ENCODE results near the gene SKIDA1.
"Not testable (repeated sequence)": the region's sequence is repeated elsewhere in the genome, so short reads cannot be mapped to it uniquely, and the experiment has no call there.

Gene SKIDA1

DNA sequence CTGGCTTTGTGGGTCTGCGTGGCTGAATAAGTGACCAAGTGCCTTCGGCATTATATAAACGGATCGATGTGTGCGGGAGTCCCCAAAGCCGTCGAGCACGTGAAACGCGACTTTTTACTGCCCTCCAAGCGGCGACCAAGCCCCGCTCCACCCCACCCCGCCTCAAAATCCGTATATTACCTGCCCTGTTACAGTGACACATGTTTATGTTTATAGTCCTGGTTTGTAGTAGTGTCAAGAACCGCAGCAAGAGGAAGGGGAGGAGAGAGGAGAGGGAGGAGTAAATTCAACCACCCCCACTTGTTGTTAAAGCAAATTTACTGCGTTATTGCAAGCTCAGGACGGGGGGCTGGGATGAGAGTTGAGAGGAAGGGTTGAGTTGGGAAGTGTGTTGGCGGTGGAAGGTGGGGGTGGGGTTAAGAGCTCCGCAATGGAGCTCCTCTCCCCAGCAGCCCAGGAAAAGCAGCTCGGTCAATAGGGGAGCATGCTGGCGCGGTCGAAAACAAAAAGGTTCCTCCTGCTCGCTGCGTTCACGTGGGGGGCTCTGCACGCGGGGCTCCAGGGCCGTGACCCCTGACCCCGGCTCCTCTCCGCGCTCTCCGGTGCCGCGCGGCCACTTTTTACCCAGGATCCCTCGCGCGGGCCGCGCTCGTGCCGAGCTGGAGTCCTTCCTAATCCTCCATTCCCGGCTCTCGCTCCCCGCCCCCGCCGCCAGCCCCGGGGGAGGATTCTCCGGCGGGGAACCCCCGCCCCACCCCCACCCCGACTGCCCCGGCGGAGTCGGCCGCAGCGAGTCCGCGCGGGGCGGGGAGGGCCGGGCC is at the start of gene SKIDA1:
Gene SKIDA1, minus strand, starts transcription at position 316 of the 821 bp plus-strand sequence. CDS start 7,860 bp downstream, outside the sequence.
- DNase-seq (ENCODE audit: low spot score) = peak; percentile 81

DNA sequence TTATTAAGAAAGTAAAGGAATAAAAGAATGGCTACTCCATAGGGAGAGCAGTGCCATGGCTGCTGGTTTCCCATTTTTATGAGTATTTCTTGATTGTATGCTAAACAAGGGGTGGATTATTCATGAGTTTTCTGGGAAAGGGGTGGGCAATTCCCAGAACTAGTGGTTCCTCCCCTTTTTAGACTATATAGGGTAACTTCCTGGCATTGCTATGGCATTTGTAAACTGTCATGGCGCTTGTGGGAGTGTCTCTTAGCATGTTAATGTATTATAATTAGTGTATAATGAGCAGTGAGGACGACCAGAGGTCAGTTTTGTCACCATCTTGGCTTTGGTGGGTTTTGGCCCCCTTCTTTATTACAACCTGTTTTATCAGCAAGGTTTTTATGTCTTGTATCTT is 49.0 kb upstream of the SKIDA1 start:
- not testable (repeated sequence) for DNase-seq (ENCODE audit: low spot score)

DNA sequence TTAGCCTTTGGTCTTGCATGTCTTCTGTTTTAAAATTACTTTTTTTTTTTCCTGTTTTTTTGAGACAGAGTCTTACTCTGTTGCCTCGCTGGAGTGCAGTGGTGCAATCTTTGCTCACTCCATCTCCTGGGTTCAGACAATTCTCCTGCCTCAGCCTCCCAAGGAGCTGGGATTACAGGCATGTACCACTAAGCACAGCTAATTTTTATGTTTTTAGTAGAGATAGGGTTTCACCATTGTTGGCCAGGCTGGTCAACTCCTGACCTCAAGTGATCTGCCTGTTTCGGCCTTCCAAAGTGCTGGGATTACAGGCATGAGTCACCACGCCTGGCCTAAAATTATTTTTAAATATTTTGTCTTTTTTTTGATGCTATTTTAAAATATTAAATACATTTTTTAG is 47.1 kb upstream of the SKIDA1 start:
- no peak for DNase-seq (ENCODE audit: low spot score)

DNA sequence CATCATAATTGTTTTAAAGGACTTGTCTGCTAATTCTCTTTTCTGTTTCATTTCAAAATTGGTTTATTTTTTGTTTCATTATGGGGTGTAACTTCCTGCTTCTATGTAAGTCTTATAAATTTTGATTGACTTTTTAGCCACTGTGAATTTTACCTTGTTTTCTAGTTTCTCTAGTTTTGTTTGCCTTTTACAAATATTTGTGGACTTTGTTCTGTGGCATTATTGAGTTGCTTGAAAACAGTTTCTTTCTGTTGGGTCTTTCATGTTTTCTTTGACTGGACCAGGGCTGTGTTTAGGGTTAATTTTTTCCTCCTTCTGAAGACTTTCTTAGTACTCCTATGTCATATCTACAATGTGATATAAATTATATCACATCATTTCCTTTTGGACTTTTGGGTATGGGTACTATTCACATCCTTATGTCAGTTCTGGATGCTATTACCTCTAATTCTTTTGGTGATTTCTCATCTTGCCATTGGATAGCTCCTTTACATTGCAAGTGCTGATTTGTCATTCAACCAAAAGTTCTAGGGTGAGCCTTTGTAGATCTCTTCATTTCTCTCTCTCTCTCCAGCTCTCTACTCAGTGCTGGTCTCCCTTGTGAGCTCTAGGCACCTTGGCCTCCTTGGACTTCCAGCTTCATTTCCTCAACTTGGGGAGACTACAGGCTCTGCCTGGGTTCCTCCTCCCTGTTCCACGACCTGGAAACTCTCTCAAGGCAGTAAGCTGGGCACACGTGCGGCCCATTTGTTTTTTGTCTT is 45.5 kb upstream of the SKIDA1 start:
- no peak for DNase-seq (ENCODE audit: low spot score)

DNA sequence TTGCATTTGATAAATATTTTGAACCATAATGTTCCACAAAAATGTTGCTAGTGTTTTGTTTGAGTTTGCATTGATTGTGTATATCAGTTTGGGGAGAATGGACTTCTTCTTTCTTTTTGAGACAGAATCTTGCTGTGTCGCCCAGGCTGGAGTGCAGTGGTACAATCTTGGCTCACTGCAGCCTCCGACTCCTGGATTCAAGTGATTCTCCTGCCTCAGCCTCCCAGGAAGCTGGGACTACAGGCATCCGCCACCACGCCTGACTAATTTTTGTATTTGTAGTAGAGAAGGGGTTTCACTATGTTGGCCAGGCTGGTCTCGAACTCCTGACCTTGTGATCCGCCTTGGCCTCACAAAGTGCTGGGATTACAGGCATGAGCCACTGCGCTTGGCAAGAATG is 33.5 kb upstream of the SKIDA1 start:
- not testable (repeated sequence) for DNase-seq (ENCODE audit: low spot score)

DNA sequence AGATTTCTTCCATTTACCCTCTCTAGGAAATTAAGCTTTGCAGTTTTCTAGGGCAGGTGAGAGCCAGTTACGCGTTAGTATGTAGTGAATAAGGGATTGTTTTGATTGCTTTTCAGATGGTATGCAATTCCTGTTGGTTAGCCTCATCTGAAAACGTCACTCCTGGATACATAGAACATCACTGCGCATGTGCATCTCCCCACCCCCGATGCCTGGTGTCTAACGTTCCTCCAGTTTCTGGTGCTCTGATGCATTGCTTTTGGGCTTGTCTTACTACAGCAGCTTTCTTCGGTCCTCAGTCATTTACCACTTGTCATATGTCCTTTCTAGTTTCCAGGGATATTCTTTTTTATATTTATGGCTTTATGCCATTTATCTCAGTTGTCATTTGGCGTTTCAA is 31.0 kb upstream of the SKIDA1 start:
- DNase-seq (ENCODE audit: low spot score) = no peak

DNA sequence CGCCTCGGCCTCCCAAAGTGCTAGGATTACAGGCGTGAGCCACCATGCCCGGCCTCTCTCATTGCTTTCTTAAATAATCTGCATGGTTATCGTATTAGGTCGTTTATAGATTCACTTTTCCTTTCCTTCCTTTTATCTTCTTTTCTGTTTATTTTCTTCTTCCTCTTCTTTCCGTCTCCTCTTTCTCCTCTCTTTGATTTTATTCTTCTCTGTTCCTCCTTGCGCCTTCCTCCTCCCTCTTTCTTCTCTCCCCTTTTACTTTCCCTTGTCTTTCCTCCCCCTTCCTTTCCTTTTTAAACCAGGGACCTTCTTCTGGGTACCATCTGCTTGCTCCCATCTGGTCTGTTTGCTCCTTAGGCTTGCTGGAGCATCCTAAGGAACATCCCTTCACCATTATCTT is 27.2 kb upstream of the SKIDA1 start:
- DNase-seq (ENCODE audit: low spot score) = no peak

DNA sequence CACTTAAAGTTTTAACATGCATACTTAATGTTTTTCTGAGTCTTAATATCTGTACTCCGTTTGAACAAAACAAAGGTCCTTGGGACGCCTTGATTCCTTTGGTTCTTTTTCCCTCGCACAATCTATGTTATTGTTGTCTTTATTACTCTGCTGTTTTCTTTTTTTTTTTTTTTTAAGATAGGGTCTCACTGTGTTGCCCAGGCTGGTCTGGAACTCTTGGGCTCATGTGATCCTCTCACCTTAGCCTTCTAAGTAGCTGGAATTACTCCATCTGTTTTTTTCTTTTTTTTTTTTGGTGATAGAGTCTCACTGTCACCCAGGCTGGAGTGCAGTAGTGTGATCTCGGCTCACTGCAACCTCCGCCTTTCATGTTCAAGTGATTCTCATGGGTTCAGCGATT is 21.8 kb upstream of the SKIDA1 start:
- no peak for DNase-seq (ENCODE audit: low spot score)

DNA sequence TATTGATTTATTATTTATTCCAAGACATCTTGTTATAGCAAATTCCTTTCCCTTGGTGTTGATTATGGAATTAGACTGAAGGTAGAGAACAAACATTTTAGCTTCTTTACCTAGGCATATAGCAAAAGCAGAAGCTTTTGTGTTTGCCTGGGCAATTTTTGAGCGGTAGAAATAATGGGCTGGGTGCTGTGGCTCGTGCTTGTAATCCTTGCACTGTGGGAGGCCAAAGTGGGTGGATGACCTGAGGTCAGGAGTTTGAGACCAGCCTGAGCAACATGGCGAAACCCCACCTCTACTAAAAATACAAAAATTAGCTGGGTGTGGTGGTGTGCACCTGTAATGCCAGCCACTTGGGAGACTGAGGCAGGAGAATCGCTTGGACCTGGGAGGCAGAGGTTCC is 15.2 kb upstream of the SKIDA1 start:
- DNase-seq (ENCODE audit: low spot score) = not testable (repeated sequence)

DNA sequence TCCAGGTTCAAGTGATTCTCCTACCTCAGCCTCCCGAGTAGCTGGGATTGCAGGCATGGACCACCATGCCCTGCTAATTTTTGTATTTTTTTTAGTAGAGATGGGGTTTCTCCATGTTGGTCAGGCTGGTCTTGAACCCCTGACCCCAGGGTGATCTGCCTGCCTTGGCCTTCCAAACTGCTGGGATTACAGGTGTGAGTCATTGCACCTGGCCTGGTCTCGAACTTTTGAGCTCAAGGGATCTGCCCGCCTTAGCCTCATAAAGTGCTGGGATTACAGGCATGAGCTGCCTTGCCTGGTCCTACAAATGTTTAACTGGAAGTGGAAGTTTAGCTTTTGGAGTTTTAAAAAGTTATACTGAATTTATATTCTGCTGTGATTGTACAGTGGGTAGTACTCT is 11.4 kb upstream of the SKIDA1 start:
- no peak for DNase-seq (ENCODE audit: low spot score)

DNA sequence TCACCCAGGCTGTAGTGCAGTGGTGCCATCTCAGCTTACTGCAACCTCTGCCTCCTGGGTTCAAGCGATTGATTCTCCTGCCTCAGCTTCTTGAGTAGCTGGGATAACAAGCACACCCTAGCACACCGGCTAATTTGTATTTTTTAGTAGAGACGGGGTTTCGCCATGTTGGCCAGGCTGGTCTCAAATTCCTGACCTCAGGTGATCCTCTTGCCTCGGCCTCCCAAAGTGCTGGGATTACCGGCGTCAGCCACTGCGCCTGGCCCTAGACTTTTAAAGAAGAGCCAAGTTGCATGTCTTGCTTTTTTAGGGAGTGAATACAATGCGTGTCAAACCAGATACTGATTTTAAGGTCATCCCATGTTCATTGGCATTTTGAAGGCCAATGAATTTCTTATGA is 10.5 kb upstream of the SKIDA1 start:
- DNase-seq (ENCODE audit: low spot score) = not testable (repeated sequence)

DNA sequence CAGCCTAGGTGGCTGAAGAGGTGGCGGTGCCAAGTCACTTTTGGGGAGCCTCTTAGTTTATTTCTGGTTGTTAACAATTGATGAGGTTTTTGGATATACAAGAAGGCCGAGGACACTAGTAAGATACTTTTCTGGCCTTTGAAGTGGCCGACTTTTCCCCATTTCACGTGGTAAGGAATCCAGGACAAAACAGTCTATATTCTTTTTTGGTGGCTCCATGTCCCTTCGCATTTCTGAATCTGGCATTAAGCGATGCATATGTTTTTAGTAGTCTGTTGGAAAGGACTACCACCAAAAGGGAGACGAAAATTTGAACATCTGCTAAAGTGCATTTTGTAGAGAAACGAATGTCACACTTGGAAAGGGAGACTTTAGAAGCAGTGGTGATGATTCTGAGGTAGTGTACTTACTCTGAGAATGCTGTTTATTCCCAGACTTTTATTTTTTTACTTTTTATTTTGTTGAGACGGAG is 10.0 kb upstream of the SKIDA1 start:
- DNase-seq (ENCODE audit: low spot score) = no peak

DNA sequence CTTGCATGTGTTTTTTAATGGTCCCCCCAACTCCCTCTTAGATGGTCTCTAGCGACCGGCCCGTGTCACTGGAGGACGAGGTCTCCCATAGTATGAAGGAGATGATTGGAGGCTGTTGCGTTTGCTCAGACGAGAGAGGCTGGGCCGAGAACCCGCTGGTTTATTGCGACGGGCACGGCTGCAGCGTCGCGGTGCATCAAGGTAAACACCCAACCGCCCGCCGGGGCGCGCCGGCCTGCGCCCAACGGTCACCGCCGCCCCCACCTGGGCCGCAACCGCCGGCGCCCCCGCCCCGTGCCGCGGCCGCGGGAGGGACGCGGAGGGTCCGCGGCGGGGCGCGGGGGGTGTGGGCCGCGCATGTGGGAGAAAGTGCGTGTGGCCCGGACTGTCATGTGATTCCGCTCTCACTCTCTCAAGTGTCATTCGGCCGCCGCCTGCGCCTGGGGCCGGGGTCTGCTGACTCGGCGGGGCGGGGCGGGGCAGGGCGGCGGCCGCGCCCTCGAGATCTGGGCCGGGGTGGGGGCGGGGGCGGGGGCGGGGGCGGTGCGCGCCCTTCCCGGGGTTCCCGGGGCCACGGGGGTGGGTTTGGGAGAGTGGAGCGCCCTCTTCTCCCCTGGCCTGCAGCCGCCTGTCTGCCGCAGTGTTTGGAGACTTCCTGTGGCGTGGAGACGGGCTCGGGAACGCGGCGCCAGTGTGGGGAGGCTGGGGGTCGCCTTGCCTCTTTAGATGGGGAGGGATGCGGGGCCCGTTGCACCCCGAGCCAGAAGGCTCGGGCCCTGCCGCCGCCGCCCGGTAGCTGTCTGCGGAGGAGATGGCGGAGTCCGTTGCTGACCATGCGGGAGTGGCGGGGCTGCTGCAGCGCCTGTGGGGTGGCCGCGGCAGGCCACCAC is 9.4 kb upstream of the SKIDA1 start:
- no peak for DNase-seq (ENCODE audit: low spot score)

DNA sequence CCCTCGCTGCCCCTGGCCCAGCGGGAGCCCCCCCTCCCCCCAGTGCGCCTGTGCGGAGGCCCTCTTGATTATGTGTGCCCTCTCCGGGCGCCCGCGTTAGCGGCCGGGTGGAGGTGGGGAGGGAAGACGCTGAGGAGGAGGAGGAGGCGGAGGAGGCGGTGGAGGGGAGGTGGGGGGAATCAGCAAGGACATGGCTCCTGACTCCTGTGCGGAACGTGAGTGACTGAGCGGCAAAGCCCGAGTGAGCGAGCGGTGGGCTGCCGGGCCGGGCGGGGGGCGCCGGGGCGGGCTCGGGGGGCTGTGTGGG is 8.8 kb upstream of the SKIDA1 start:
- DNase-seq (ENCODE audit: low spot score) = no peak

DNA sequence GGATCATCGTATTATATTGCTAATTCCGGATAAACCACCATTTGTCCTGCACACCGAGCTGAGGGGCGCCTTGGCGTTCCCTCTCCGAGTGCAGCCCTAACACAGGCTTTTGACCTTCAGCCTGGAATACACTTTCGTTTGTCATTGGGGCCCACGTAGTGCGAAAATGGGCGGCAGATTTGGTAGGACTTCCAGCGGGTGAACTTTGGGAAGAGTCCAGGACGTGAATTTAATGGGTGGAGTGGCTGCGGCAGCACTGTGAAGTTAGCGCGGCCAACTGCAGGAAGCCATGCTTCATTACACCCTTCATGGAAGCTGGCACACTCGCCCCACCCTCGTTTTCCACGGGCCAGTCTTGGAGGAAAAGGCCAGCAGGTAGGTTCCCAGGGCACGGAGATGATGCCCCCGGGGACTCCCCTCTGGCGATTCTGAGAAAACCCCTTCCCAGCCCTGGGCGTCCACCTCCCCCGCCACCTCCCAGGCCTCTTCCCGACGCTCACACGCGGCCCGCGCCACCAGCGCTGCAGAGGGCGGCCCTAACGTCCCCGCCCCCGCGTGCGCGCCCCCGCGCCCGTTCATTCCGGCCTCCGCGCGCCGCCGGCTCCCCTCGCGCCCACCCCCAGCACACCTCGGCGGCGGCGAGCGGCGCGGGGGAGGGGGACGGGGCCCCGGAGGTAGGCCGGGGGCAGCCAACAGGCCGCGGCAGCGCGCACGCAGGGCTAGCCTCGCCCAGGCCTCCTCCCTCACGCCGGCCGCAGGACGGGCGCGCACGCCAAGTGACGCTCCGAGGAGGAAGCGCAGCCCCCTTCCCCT is 8.2 kb upstream of the SKIDA1 start, which contains the start of gene MLLT10:
Gene MLLT10, plus strand, starts transcription at position 766 of the 813 bp plus-strand sequence. CDS start 413 bp downstream, outside the sequence.
- peak; percentile 94 for DNase-seq (ENCODE audit: low spot score)

DNA sequence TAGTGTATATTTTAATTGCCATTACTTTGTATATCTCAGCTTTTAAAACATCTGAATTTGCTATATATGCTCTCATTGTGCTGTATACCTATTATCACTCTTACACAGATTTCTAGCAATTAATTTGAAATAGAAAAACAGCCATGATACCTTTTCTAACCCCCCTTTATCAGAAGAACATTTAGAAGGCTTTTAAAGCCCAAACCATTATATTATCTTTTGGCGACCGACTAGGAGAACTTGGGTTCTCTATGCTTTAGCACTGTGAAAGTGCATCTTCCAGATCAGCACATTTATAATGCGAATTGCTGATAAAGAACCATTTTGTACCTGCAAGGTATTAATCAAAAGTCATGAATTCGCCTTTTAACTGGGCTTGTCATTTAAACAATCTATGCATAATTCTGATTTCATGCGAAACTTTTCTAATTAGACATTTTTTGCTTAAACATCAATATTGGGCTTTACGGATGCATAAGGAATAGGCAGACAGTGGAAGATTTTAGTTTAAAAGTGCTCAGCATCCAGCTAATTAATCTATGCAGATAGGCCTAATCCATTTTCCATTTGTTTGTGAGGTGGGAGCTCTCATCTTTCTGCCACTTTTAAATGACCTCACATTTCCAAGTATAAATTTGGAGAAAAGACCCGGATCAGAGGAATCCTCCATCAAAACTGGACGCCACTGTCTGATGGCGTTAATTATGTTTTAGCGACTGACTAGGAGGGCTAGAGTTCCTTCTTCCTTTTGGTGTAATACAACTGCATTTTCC is 7.4 kb upstream of the SKIDA1 start:
- DNase-seq (ENCODE audit: low spot score) = no peak

DNA sequence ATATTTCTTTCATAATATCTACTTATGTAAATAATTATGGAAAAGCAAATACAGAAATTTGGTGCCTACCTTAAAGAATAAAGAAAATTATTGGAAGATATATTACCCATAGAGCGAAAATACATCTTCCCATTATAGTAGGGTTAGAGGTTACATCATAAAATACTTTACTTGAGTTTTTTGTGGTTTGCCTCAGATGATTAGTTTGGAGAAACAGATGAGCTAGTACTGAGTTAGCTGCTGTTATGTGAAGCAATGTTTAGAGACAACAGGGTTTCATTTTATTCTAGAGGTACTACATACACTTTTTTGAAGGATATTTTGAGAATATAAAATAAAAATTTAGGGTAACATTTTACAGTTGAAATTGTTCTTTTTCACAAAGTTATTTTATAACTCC is 5.7 kb upstream of the SKIDA1 start:
- DNase-seq (ENCODE audit: low spot score) = no peak

DNA sequence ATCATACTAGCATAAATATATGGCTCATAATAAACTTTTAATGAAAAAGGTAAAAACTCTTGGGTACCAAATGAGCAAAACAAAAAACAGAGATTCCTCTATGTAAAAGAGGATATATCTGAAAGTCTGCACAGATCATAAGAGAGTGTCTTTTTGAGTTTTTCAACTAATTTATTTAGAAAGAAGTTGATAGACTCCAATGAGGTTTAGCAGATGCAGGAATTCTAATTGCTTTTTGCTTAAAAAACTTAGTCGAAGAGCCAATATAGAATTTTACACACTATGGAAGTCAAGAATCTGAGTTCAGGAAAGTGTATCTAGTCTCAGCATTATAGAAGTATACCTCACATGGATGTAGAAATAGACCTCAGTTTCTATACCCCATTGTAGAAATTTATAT is 5.2 kb upstream of the SKIDA1 start:
- no peak for DNase-seq (ENCODE audit: low spot score)

DNA sequence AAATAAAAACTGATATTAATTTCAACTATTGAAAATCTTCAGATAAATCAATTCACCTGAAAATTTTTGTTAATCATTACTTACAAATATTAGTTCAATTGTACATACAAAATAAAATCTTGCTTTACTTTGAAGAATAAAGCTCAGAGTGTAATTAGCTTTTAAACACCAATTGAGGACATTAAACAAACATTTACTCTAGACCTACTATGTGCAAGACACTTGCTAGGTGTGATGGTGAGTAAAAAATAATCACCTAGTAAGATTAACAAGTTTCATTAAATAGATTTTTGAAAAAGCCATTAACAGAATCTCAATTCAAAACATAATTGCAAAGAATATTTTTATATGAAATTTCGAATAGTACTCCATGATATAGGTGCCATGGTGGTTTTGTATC is 4.7 kb upstream of the SKIDA1 start:
- DNase-seq (ENCODE audit: low spot score) = no peak

DNA sequence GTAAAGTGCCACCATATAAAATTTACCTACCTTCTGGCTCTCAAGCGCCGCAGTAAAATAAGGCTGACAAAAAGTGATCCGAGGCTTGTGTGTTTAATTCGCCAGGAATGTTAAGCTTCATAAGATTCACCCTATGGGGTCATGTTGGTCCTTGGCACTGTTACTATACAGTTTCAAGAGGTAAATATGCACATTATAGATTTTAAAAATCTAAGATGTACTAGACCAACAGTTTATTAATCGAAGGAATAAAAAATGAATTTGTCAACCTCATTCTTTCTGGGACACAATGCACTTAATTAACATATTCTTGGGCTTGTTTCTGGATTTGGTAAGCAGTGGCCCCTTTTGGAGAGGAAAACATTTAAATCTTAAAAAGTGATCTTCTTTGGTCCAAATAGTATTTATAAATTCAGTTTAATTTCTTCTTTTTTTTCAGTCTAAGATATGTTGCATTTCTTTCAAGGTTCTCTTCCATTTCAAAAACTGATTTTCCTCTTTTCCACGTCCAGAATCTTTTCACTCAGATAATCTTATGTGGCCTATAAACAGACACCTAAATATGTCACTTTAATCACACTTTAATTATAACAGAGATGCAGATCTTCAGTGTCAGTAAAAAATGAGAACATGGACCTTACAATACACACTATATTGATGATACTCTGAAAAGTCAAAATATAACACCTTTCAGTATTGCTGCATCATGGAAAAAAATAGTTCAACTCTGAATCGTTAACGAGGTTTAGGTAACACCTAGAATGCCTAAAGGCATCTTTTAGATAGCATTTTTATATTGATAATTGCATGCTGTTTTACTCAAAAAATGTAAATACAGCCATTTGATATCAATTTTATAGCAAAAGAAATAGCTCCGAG is 3.8 kb upstream of the SKIDA1 start:
- no peak for DNase-seq (ENCODE audit: low spot score)
